GM18517 (cell line): ENCODE data around the gene ZNF502.

ENCODE experiments used
- ATAC-seq: cut with Tn5 transposase; IDR thresholded peaks from one replicate; pipeline ENCODE4 v1.9.1; 2021; ENCODE audit warnings: mild to moderate bottlenecking, moderate library complexity; ENCODE audit not compliant: unreplicated experiment

Gene ZNF502

DNA sequence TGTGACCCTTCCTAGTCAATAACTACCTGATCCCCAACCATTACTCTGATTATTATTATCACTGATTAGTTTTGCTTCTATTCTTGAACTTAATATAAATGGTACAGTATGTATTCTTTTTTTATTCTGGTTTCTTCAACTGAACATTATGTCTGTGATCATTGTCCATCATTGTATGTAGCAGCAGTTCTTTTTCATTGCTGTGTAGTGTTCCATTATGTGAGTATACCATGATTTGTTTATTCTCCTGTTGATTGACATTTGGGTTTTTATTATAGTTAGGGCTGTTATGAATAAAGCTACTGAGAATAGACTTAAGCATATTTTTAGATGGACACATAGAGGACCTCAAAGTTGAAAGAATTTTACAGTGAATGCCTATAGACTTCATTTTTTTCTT is 51.8 kb downstream of the ZNF502 start:
- no peak for ATAC-seq

DNA sequence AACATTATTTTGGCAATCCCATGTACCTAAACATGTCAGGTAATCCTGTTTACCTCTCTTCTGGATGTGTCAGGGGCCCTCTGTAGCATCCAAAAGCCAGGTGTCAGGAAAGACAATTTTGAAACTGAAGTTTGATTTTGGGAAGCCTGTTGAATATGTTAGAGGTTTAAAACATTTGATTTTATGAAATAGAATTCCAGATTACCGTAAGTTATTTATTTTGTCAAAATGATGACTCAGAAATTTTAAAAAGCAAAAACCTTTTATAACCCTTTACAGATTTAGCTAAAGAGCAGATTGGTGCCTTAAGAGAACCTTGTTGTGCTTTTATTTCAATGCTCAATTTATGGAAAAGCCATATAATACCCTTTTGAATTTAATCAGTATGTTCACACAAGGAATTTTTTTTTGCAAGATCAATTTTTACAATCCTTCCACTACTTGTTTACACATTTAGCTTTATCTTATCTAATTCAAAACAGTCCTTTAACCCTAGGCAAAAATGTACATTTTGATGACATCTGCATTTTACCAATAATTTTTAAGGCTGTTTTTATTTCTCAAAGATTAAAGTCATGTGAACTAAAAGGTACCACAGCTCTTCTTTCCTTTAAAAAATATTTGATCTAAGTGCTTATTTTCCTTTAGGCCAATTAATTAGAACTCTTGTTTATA is 59.1 kb downstream of the ZNF502 start:
- ATAC-seq = no peak

DNA sequence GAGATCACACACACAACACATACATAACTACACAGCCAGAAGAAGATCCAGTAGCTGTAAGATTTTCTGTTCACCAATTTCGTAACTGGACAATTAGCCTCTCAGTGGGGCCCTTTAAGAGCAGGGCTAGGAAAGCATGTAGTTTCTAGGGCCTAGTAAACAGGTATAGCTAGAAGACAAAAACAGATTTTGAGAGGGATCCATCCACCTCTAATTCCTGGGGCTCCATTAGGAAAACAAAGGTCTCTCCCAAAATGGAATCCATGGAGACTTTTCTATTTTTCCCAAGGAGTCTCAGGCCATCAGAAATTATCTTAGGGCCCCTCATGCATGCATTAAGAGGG is 59.6 kb downstream of the ZNF502 start:
- no peak for ATAC-seq
